ENCODE results near the gene CAV2. TPM values are rescaled to one million over a fixed set of nuclear protein-coding genes. Genes with fewer than 3 reads are reported as not detected.

CAV2 gene
- total RNA-seq, 1 donor from 2014 or later: 161 TPM

DNA sequence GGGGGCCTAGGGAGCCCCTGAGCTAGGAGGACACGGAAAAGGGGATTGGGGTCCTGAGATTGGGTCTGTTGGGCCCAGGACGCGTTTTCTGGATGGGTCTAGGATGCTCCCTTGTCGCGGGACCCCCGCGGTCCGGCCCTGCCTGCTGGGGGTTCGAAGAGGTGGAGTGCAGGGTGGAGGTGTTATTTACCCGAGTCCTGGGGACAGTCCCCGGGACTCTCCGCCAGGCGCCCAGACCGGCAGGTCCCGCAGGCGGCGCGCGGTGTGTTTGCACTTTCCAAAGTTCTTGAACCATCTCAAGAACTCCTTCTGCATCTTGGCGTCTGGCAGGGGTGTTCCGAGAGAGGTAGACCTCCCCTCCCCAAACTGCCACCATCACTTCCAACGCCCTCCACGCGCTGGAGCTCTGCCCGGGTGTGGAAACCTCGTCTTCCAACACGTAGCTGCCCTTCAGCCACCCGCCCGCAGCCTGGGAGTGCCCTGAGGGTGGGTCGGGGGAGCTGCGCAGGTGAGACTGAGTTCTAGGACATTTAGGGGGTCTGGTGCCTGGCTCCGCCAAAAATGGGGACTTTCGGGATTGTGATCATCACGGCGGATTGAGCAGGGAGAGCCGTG, 25.9 kb downstream of the CAV2 start:
- Mint-ChIP-seq H3K4me3 (ENCODE audit: unreplicated experiment) (peak overlapping the region; percentile 96), H3K27ac (ENCODE audit: unreplicated experiment) (peak overlapping the region; percentile 99), H3K9me3 (ENCODE audit: unreplicated experiment) (no peaks in the 10 kb centered on the region), H3K27me3 (ENCODE audit: low read depth, unreplicated experiment) (no peaks in the 10 kb centered on the region), H3K4me1 (ENCODE audit: low read depth, unreplicated experiment) (peaks cover 56% of the 10 kb centered on the region), H3K36me3 (ENCODE audit: low read depth, unreplicated experiment) (peaks cover 14% of the 10 kb centered on the region)
- Histone ChIP-seq H3K4me3 (ENCODE audit: insufficient read depth, low read depth, low read length) (peak overlapping the region; percentile 90), H4K20me1 (ENCODE audit: insufficient read depth, low read length) (peaks cover 2% of the 10 kb centered on the region), H3K36me3 (ENCODE audit: insufficient read depth, low read length) (peaks cover 12% of the 10 kb centered on the region), H3K79me2 (ENCODE audit: insufficient read depth, low read length) (peaks cover 53% of the 10 kb centered on the region), H3K27me3 (ENCODE audit: insufficient read depth, low read length) (no peaks in the 10 kb centered on the region), H3K27ac (ENCODE audit: low read depth, low read length) (peak overlapping the region; percentile 95), H3K4me2 (ENCODE audit: low read length) (peak overlapping the region; percentile 86), H3K9ac (ENCODE audit: low read length) (peak overlapping the region; percentile 97), H2AFZ (ENCODE audit: low read depth, low read length) (no peak overlapping the region), H3K9me3 (ENCODE audit: insufficient read depth, low read depth, low read length) (no peaks in the 10 kb centered on the region), H3K4me1 (ENCODE audit: insufficient read depth, low read length) (peaks cover 51% of the 10 kb centered on the region)
- FAIRE-seq (no peak), DNase-seq (ENCODE audit: low read depth) (no peak)
- no peak for TF ChIP-seq EZH2 (IDR thresholded peaks at IDR 0.05; ENCODE audit: insufficient read depth, low read length)
- TF ChIP-seq, protein P1, sequence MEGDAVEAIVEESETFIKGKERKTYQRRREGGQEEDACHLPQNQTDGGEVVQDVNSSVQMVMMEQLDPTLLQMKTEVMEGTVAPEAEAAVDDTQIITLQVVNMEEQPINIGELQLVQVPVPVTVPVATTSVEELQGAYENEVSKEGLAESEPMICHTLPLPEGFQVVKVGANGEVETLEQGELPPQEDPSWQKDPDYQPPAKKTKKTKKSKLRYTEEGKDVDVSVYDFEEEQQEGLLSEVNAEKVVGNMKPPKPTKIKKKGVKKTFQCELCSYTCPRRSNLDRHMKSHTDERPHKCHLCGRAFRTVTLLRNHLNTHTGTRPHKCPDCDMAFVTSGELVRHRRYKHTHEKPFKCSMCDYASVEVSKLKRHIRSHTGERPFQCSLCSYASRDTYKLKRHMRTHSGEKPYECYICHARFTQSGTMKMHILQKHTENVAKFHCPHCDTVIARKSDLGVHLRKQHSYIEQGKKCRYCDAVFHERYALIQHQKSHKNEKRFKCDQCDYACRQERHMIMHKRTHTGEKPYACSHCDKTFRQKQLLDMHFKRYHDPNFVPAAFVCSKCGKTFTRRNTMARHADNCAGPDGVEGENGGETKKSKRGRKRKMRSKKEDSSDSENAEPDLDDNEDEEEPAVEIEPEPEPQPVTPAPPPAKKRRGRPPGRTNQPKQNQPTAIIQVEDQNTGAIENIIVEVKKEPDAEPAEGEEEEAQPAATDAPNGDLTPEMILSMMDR (IDR thresholded peaks at IDR 0.05; ENCODE audit: insufficient read depth, low read depth, low read length): no peak

DNA sequence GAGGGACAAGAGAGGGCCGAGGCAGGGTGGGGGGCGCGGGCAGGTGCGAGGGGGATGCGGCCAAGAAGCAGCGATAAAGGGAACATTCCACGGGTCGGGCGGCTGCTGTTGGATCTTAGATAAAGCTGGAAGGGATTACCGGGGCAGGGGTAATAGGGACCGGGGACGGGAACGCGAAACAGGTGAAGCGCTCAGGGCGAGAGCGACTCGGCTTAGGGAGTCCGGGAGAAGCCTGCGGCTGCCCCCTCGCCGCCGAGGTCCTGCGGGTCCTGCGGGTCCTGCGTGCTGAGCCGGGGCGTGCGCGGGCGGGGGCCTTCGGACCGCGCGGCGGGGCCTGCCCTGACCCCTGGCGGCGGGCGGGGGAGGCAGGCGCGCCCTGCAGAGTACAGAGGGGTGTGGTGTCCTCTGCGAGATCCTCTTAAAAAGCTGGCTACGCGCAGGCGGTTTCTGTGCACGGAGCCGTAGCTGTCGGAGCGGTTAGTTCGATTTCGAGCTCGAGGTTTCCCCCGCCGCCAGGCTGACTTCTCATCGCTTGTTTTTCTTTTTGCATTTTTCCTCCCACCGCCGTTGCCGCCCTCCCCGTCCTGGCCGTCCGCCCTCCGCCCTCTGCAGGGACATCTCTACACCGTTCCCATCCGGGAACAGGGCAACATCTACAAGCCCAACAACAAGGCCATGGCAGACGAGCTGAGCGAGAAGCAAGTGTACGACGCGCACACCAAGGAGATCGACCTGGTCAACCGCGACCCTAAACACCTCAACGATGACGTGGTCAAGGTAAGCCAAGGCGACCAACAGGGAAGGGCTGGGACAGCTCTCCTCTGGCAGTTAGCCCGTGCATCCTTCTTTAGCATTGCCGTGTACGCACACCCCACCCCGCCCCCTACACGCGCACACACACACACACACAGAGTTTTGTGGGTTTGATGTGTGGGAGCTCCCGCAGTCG, 26.6 kb downstream of the CAV2 start:
- Histone ChIP-seq H3K36me3 (ENCODE audit: insufficient read depth, low read length) (peaks cover 19% of the 10 kb centered on the region), H3K4me2 (ENCODE audit: low read length) (peak overlapping the region; percentile 86), H3K27me3 (ENCODE audit: insufficient read depth, low read length) (no peaks in the 10 kb centered on the region), H3K9me3 (ENCODE audit: insufficient read depth, low read depth, low read length) (no peaks in the 10 kb centered on the region), H4K20me1 (ENCODE audit: insufficient read depth, low read length) (peaks cover 6% of the 10 kb centered on the region), H3K79me2 (ENCODE audit: insufficient read depth, low read length) (peaks cover 60% of the 10 kb centered on the region), H3K27ac (ENCODE audit: low read depth, low read length) (peak overlapping the region; percentile 95), H3K9ac (ENCODE audit: low read length) (peak overlapping the region; percentile 97), H2AFZ (ENCODE audit: low read depth, low read length) (peak overlapping the region; percentile 48), H3K4me3 (ENCODE audit: insufficient read depth, low read depth, low read length) (peak overlapping the region; percentile 90), H3K4me1 (ENCODE audit: insufficient read depth, low read length) (peaks cover 55% of the 10 kb centered on the region)
- H3K27me3 Mint-ChIP-seq (ENCODE audit: low read depth, unreplicated experiment): no peaks in the 10 kb centered on the region
- DNase-seq (ENCODE audit: low read depth) (peak; percentile 75), FAIRE-seq (no peak)
- no peaks in the 10 kb centered on the region for H3K9me3 Mint-ChIP-seq (ENCODE audit: unreplicated experiment)
- peak overlapping the region; percentile 99 for H3K27ac Mint-ChIP-seq (ENCODE audit: unreplicated experiment)
- TF ChIP-seq EZH2 (IDR thresholded peaks at IDR 0.05; ENCODE audit: insufficient read depth, low read length): no peak
- TF ChIP-seq, protein P1 (IDR thresholded peaks at IDR 0.05; ENCODE audit: insufficient read depth, low read depth, low read length): peak; percentile 41
- peak overlapping the region; percentile 96 for H3K4me3 Mint-ChIP-seq (ENCODE audit: unreplicated experiment)
- H3K36me3 Mint-ChIP-seq (ENCODE audit: low read depth, unreplicated experiment): peaks cover 14% of the 10 kb centered on the region
- peaks cover 59% of the 10 kb centered on the region for H3K4me1 Mint-ChIP-seq (ENCODE audit: low read depth, unreplicated experiment)

All from astrocyte (in vitro differentiated cells and primary cell).